C4-2B (cell line): ENCODE data around the gene NFASC.

ENCODE experiments used
- ZFX ChIP-seq: fragments of 450-650 bp; IDR thresholded peaks from 2 replicates; pipeline ENCODE4 v1.6.1; 2017
- TF ChIP-seq, protein P1 (sequence below): fragments of 450-650 bp; conservative IDR thresholded peaks from 2 replicates; pipeline ENCODE4 v1.5.1; 2017; ENCODE audit warnings: mild to moderate bottlenecking

DNA sequence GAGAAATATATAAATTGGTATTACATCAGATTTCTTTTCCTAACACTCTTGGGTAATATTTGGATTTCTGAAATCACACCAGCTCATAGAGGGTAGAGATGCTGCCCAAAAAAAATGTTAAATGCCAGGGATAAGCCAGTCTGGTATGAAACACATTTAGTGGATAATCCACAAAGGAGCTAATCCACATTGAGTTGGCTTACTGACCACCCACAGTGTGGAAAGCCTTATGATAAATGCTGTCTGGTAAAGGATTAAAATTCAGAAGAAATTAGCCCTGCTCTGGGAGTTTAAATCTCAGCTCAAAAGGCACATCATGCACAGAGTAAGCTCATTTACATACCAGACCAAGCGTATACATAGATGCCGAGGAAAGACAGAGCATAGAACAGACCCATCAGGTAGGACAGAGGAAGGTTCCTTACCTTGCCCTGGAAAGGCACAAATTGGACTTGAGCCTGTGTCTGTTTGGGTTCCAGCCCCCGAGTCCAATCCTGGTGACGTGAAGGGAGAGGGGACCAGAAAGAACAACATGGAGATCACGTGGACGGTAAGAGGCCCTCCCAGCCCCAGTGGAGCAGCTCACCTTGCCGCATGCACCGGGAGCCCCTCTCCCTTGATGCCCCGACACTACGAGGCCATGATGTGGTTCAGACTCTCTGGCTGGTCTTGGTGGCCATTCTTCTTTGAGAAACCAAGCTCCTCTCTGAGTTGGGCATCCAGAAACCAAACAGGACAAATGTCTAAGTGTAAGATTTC lies 109.4 kb downstream of the NFASC start:
- TF ChIP-seq, protein P1, sequence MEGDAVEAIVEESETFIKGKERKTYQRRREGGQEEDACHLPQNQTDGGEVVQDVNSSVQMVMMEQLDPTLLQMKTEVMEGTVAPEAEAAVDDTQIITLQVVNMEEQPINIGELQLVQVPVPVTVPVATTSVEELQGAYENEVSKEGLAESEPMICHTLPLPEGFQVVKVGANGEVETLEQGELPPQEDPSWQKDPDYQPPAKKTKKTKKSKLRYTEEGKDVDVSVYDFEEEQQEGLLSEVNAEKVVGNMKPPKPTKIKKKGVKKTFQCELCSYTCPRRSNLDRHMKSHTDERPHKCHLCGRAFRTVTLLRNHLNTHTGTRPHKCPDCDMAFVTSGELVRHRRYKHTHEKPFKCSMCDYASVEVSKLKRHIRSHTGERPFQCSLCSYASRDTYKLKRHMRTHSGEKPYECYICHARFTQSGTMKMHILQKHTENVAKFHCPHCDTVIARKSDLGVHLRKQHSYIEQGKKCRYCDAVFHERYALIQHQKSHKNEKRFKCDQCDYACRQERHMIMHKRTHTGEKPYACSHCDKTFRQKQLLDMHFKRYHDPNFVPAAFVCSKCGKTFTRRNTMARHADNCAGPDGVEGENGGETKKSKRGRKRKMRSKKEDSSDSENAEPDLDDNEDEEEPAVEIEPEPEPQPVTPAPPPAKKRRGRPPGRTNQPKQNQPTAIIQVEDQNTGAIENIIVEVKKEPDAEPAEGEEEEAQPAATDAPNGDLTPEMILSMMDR, result no peak
- no peak for TF ChIP-seq ZFX
